Mucosa of rectum (tissue), 2 donors: Measurements from ENCODE around the gene CLECL1.
"Not testable (repeated sequence)": the region's sequence is repeated elsewhere in the genome, so short reads cannot be mapped to it uniquely, and the experiment has no call there.

Source experiments
- H3K27ac ChIP-seq, 2 donors: one replicate each; pipeline ENCODE4 v1.7.0; 2013; ENCODE audit warnings: inconsistent platforms in 2 of 2, low read depth in 2 of 2, low read length in 2 of 2
- H3K27me3 ChIP-seq, 2 donors: one replicate each; pipeline ENCODE4 v1.7.0; 2013; ENCODE audit warnings: low read length in 2 of 2; ENCODE audit not compliant: control insufficient read depth in 2 of 2, insufficient read depth in 2 of 2
- H3K36me3 ChIP-seq, 2 donors: one replicate each; pipeline ENCODE4 v1.7.0; 2013; ENCODE audit warnings: low read length in 2 of 2; ENCODE audit not compliant: control insufficient read depth in 2 of 2, insufficient read depth in 2 of 2
- H3K4me1 ChIP-seq, 2 donors: one replicate each; pipeline ENCODE4 v1.7.0; 2013; ENCODE audit warnings: low read length in 2 of 2, mild to moderate bottlenecking in 1 of 2; ENCODE audit not compliant: control insufficient read depth in 2 of 2, insufficient read depth in 2 of 2
- H3K4me3 ChIP-seq, 2 donors: one replicate each; pipeline ENCODE4 v1.7.0; 2013; ENCODE audit warnings: low read length in 2 of 2
- H3K9ac ChIP-seq, 2 donors: one replicate each; pipeline ENCODE4 v1.7.0; 2013; ENCODE audit warnings: low read length in 2 of 2, low read depth in 1 of 2, mild to moderate bottlenecking in 1 of 2
- H3K9me3 ChIP-seq, 2 donors: one replicate each; pipeline ENCODE4 v1.7.0; 2013; ENCODE audit warnings: low read length in 2 of 2; ENCODE audit not compliant: control insufficient read depth in 2 of 2
- donor health status: healthy.
- donor health status: Normal muscosa, but diverticular disease.

CLECL1 gene

GRCh38 chr12:9752145-9752933 lies 19.4 kb upstream of the CLECL1 start:
- Histone ChIP-seq H3K4me1 (no peaks in the 10 kb centered on the region), H3K9ac (no peak overlapping the region), H3K36me3 (no peaks in the 10 kb centered on the region), H3K27ac (no peak overlapping the region), H3K4me3 (no peak overlapping the region), H3K27me3 (no peaks in the 10 kb centered on the region), H3K9me3 (no peaks in the 10 kb centered on the region)

GRCh38 chr12:9751204-9752144 lies 18.6 kb upstream of the CLECL1 start:
- H3K9ac ChIP-seq, result peak overlapping the region in 1 of 2 donors; percentile 34
- no peaks in the 10 kb centered on the region for H3K36me3 ChIP-seq
- H3K4me1 ChIP-seq, result no peaks in the 10 kb centered on the region
- no peak overlapping the region for H3K27ac ChIP-seq
- no peaks in the 10 kb centered on the region for H3K9me3 ChIP-seq
- H3K27me3 ChIP-seq, result no peaks in the 10 kb centered on the region
- peak overlapping the region in 1 of 2 donors; percentile 22 for H3K4me3 ChIP-seq

- H3K4me1 ChIP-seq, result no peaks in the 10 kb centered on the region
- peak overlapping the region in 1 of 2 donors; percentile 34 for H3K9ac ChIP-seq
- H3K4me3 ChIP-seq, result peak overlapping the region in 1 of 2 donors; percentile 22
- H3K36me3 ChIP-seq, result no peaks in the 10 kb centered on the region
- H3K27ac ChIP-seq, result no peak overlapping the region
- H3K9me3 ChIP-seq, result no peaks in the 10 kb centered on the region
- no peaks in the 10 kb centered on the region for H3K27me3 ChIP-seq
These were observed 17.6 kb upstream of the CLECL1 start for GRCh38 chr12:9750276-9751203.

- Histone ChIP-seq H3K27me3 (no peaks in the 10 kb centered on the region), H3K9me3 (no peaks in the 10 kb centered on the region), H3K27ac (no peak overlapping the region), H3K4me1 (no peaks in the 10 kb centered on the region), H3K4me3 (no peak overlapping the region), H3K9ac (no peak overlapping the region), H3K36me3 (no peaks in the 10 kb centered on the region)
These were observed 16.7 kb upstream of the CLECL1 start for GRCh38 chr12:9749640-9750039.

GRCh38 chr12:9745199-9745598 lies 12.3 kb upstream of the CLECL1 start:
- Histone ChIP-seq H3K36me3 (no peaks in the 10 kb centered on the region), H3K4me3 (no peak overlapping the region), H3K4me1 (peaks cover 0 to 4% of the 10 kb centered on the region in 2 donors), H3K9me3 (no peaks in the 10 kb centered on the region), H3K9ac (no peak overlapping the region), H3K27ac (no peak overlapping the region), H3K27me3 (no peaks in the 10 kb centered on the region)

DNA sequence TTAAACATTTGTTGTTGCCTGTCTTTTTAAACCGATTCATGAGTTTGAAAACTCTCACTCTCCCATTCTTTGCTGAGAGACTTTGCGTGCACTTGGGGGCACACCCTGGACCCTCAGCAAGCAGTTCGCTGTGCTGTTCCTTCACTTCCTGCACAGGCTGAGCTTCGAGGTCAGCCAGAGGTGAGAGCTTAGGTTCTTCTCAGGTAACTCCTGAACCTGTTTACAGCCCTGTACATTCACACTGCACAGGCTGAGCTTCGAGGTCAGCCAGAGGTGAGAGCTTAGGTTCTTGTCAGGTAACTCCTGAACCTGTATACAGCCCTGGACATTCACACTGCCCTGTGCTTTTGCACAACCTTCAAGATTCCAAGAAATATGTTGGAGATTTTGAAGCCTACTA lies 9.8 kb upstream of the CLECL1 start:
- Histone ChIP-seq H3K27ac (peak overlapping the region; percentile 61 to 67), H3K9ac (peak overlapping the region; percentile 8 to 36), H3K9me3 (no peaks in the 10 kb centered on the region)

DNA sequence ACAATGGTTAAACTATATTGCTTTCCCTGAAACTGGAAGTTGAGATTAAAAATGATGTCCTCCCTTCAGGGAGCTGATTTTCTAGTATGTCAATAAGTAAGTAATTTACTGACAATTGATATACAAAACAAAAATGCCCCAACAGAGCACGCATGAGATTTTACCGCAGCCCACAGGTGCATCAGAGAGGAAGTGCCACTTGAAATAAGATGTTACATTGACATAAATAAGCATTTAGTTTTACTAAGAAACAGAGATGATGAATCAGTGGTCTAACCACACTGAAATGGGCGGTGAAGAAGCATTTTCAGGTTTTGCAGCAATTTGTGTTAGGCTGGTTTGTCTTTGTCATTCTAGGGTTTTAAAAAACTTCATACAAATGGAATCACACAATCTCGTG lies 8.8 kb upstream of the CLECL1 start:
- no peaks in the 10 kb centered on the region for H3K9me3 ChIP-seq
- no peak overlapping the region for H3K9ac ChIP-seq
- peak overlapping the region; percentile 67 to 71 for H3K27ac ChIP-seq
- peaks cover 0 to 4% of the 10 kb centered on the region in 2 donors for H3K4me1 ChIP-seq
- H3K4me3 ChIP-seq, result peak overlapping the region in 1 of 2 donors; percentile 15
- H3K27me3 ChIP-seq, result no peaks in the 10 kb centered on the region
- H3K36me3 ChIP-seq, result no peaks in the 10 kb centered on the region

More for the DNA sequence above, 9.8 kb upstream of the CLECL1 start:
- H3K36me3 ChIP-seq, result no peaks in the 10 kb centered on the region
- peaks cover 0 to 4% of the 10 kb centered on the region in 2 donors for H3K4me1 ChIP-seq
- peak overlapping the region in 1 of 2 donors; percentile 15 for H3K4me3 ChIP-seq
- H3K27me3 ChIP-seq, result no peaks in the 10 kb centered on the region

DNA sequence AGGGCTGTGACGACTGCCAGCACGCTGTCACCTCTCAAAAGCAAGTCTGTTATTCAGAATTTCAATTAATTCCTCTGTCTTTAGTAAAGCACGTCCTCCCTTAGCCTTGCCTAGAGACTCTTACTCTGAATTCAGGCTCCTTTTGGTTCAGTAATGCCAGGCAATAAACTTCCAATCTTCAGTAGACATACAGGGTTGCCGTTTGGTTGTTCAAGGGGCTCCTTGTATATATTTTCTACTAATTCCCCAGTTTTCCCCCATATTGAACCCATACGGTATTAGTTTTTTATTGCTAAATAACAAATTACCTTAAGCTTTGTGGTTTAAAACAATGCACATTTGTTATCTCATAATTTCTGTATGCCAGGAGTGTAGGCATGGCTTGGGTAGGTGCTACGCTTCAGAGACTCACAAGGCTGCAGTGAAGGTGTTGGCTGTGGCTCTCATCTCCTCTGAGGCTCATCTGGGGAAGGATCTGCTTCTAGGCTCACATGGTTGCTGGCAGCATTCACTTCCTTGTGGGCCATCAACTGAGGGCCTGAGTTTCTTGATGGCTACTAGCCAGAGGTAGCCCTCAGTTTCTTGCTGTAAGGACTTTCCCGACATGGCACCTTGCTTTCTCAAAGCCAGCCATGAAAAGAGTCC lies 7.3 kb upstream of the CLECL1 start:
- Histone ChIP-seq H3K4me3 (peak overlapping the region; percentile 17 to 45), H3K27me3 (no peaks in the 10 kb centered on the region), H3K4me1 (peaks cover 0 to 4% of the 10 kb centered on the region in 2 donors), H3K27ac (peak overlapping the region; percentile 5 to 11), H3K36me3 (no peaks in the 10 kb centered on the region), H3K9me3 (no peaks in the 10 kb centered on the region), H3K9ac (peak overlapping the region; percentile 4 to 19)

- H3K4me1 ChIP-seq, H3K36me3 ChIP-seq, H3K9me3 ChIP-seq, H3K27me3 ChIP-seq: not testable (repeated sequence)
- Histone ChIP-seq H3K9ac (peak overlapping the region in 1 of 2 donors; percentile 51), H3K4me3 (peak overlapping the region; percentile 17 to 45), H3K27ac (peak overlapping the region in 1 of 2 donors; percentile 5)
These were observed 6.7 kb upstream of the CLECL1 start for GRCh38 chr12:9739404-9740105.
